ENCODE results near the gene RCC1.

DNA sequence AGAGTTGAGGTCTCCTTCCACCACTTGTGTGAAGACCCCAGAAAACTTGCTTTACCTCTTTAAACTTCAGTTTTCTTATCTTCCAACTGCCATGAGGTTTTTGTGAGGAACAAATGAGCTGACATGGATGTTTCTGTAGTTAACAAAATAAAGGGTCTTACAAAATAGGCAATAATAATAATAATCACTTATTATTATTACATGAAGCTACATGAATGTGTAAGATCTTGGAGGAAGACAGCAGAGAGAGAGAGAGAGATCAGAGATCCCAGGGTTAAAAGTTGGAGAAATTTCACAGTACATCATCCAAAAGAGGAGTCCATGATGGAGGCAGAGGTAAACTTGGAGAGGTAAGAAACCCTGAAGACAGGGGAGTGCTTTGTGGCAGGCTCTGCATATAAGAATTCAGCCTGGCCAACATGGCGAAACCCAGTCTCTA, 10.7 kb downstream of the RCC1 start:
- no peak for TF ChIP-seq EZH2phosphoT487 (IDR thresholded peaks at IDR 0.05; ENCODE audit: low read depth)
- TF ChIP-seq, protein P1, sequence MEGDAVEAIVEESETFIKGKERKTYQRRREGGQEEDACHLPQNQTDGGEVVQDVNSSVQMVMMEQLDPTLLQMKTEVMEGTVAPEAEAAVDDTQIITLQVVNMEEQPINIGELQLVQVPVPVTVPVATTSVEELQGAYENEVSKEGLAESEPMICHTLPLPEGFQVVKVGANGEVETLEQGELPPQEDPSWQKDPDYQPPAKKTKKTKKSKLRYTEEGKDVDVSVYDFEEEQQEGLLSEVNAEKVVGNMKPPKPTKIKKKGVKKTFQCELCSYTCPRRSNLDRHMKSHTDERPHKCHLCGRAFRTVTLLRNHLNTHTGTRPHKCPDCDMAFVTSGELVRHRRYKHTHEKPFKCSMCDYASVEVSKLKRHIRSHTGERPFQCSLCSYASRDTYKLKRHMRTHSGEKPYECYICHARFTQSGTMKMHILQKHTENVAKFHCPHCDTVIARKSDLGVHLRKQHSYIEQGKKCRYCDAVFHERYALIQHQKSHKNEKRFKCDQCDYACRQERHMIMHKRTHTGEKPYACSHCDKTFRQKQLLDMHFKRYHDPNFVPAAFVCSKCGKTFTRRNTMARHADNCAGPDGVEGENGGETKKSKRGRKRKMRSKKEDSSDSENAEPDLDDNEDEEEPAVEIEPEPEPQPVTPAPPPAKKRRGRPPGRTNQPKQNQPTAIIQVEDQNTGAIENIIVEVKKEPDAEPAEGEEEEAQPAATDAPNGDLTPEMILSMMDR (IDR thresholded peaks at IDR 0.05; ENCODE audit: low read depth, low read length): no peak
